ENCODE data around the gene MEGF6.

MEGF6 gene

GRCh38 chr1:3536420-3537195, 74.7 kb downstream of the MEGF6 start:
- no peak for ATAC-seq
- TF ChIP-seq TOX (CRISPR knock-in tag; IDR thresholded peaks at IDR 0.05; ENCODE audit: borderline replicate concordance) (no peak), ZFP3 (CRISPR knock-in tag; IDR thresholded peaks at IDR 0.05) (no peak), CSDC2 (CRISPR knock-in tag; IDR thresholded peaks at IDR 0.05) (no peak), TCF4 (CRISPR knock-in tag; IDR thresholded peaks at IDR 0.05; ENCODE audit: borderline replicate concordance) (no peak), ZNF8 (CRISPR knock-in tag; IDR thresholded peaks at IDR 0.05) (no peak), ZFP30 (CRISPR knock-in tag; IDR thresholded peaks at IDR 0.05) (no peak), POU6F1 (CRISPR knock-in tag; IDR thresholded peaks at IDR 0.05; ENCODE audit: borderline replicate concordance, low read depth) (no peak), ZNF565 (CRISPR knock-in tag; conservative IDR thresholded peaks at IDR 0.05; ENCODE audit: low read depth) (no peak), ESRRG (CRISPR knock-in tag; IDR thresholded peaks at IDR 0.05) (no peak), ZC3H10 (CRISPR knock-in tag; IDR thresholded peaks at IDR 0.05) (no peak), TSHZ2 (CRISPR knock-in tag; IDR thresholded peaks at IDR 0.05) (no peak), ZNF70 (CRISPR knock-in tag; IDR thresholded peaks at IDR 0.05) (no peak), OSR1 (CRISPR knock-in tag; IDR thresholded peaks at IDR 0.05) (no peak), BACH2 (CRISPR knock-in tag; IDR thresholded peaks at IDR 0.05; ENCODE audit: borderline replicate concordance) (no peak), CSRNP3 (CRISPR knock-in tag; IDR thresholded peaks at IDR 0.05) (no peak)

- no peak for ATAC-seq
- no peak for TF ChIP-seq ZFP30 (CRISPR knock-in tag; IDR thresholded peaks at IDR 0.05)
- no peak for TF ChIP-seq BACH2 (CRISPR knock-in tag; IDR thresholded peaks at IDR 0.05; ENCODE audit: borderline replicate concordance)
- TF ChIP-seq TCF4 (CRISPR knock-in tag; IDR thresholded peaks at IDR 0.05; ENCODE audit: borderline replicate concordance): no peak
- no peak for TF ChIP-seq TOX (CRISPR knock-in tag; IDR thresholded peaks at IDR 0.05; ENCODE audit: borderline replicate concordance)
- no peak for TF ChIP-seq ZNF8 (CRISPR knock-in tag; IDR thresholded peaks at IDR 0.05)
These were observed 75.6 kb downstream of the MEGF6 start for GRCh38 chr1:3535732-3536131.

GRCh38 chr1:3534803-3535637, 76.3 kb downstream of the MEGF6 start:
- ATAC-seq: no peak
- no peak for TF ChIP-seq PATZ1 (CRISPR knock-in tag; IDR thresholded peaks at IDR 0.05; ENCODE audit: borderline replicate concordance)
- TF ChIP-seq RARB (CRISPR knock-in tag; IDR thresholded peaks at IDR 0.05): no peak

All from SK-N-SH treated with all-trans-retinoic acid at 6 μM for 48 hours (cell line).